HepG2 (cell line): ENCODE results near the gene PRUNE1. TPM values are rescaled to one million over a fixed set of nuclear protein-coding genes. Genes with fewer than 3 reads are reported as not detected.
A peak's percentile ranks its signal among the peaks of the same experiment; 100 is the strongest.

Experiments
- AGO2 ChIP-seq: fragments of 200-400 bp; formaldehyde crosslinking; optimal IDR thresholded peaks from 2 replicates; pipeline ENCODE3; 2017; ENCODE audit warnings: mild to moderate bottlenecking, low read depth, low read length, moderate library complexity
- ATF2 ChIP-seq: sonication (generic); formaldehyde crosslinking; IDR thresholded peaks from 2 replicates; pipeline ENCODE4 v1.4.0; 2020; ENCODE audit warnings: missing genetic modification reagents
- ATF7-NPFF ChIP-seq: sonication (generic); formaldehyde crosslinking; IDR thresholded peaks from 2 replicates; pipeline ENCODE4 v1.8.1; 2023; ENCODE audit warnings: mild to moderate bottlenecking, low read depth, missing genetic modification reagents, moderate library complexity
- BCLAF1 ChIP-seq: fragments of 450-650 bp; IDR thresholded peaks from 2 replicates; pipeline ENCODE4 v1.6.1; 2017; ENCODE audit warnings: mild to moderate bottlenecking
- BHLHE40 ChIP-seq: IDR thresholded peaks from 2 replicates; pipeline ENCODE4 v1.6.1; 2011; ENCODE audit warnings: low read length, improper control_type of control experiment
- CEBPB ChIP-seq: IDR thresholded peaks from 2 replicates; pipeline ENCODE4 v1.6.1; 2011; ENCODE audit warnings: low read depth, low read length, improper control_type of control experiment, borderline replicate concordance
- GPN1 ChIP-seq: sonication (generic); formaldehyde crosslinking; IDR thresholded peaks from 2 replicates; pipeline ENCODE4 v1.5.1; 2020; ENCODE audit warnings: missing genetic modification reagents, borderline replicate concordance
- HMGXB3 ChIP-seq: sonication (generic); formaldehyde crosslinking; IDR thresholded peaks from 2 replicates; pipeline ENCODE4 v1.4.0; 2020; ENCODE audit warnings: missing genetic modification reagents, borderline replicate concordance
- HNRNPH1 ChIP-seq: fragments of 200-400 bp; formaldehyde crosslinking; optimal IDR thresholded peaks from 2 replicates; pipeline ENCODE3; 2017; ENCODE audit warnings: mild to moderate bottlenecking, low read depth, low read length
- KDM6A ChIP-seq: IDR thresholded peaks from 2 replicates; pipeline ENCODE4 v1.6.1; 2016; ENCODE audit warnings: low read depth
- KLF16 ChIP-seq, 2 experiments: sonication (generic) in 1 of 2; formaldehyde crosslinking in 1 of 2; IDR thresholded peaks; 2 replicates each; pipeline versions ENCODE4 v1.6.1 to v1.8.0; 2016 to 2023; ENCODE audit warnings: missing genetic modification reagents in 2 of 2, missing compliant biosample characterization in 1 of 2
- NFKB2 ChIP-seq: sonication (generic); formaldehyde crosslinking; IDR thresholded peaks from 2 replicates; pipeline ENCODE4 v1.4.0; 2020; ENCODE audit warnings: missing genetic modification reagents, borderline replicate concordance
- RARG ChIP-seq: sonication (generic); formaldehyde crosslinking; IDR thresholded peaks from 2 replicates; pipeline ENCODE4 v1.4.0; 2020; ENCODE audit warnings: low read depth, mild to moderate bottlenecking, missing genetic modification reagents
- SRSF4 ChIP-seq: fragments of 200-400 bp; formaldehyde crosslinking; IDR thresholded peaks from one replicate; pipeline ENCODE4 v1.6.1; 2018; ENCODE audit warnings: mild to moderate bottlenecking, low read depth, low read length, moderate library complexity; ENCODE audit not compliant: poor library complexity, severe bottlenecking
- ZFY ChIP-seq: sonication (generic); formaldehyde crosslinking; IDR thresholded peaks from 2 replicates; pipeline ENCODE4 v1.4.0; 2020; ENCODE audit warnings: missing genetic modification reagents
- ZNF543 ChIP-seq: sonication (generic); formaldehyde crosslinking; IDR thresholded peaks from 2 replicates; pipeline ENCODE4 v1.4.0; 2020; ENCODE audit warnings: mild to moderate bottlenecking, missing genetic modification reagents
- ZNF552 ChIP-seq: sonication (generic); formaldehyde crosslinking; IDR thresholded peaks from 2 replicates; pipeline ENCODE4 v1.9.0; 2022; ENCODE audit warnings: missing genetic modification reagents, mild to moderate bottlenecking, borderline replicate concordance
- ZSCAN5A ChIP-seq: sonication (generic); formaldehyde crosslinking; IDR thresholded peaks from 2 replicates; pipeline ENCODE4 v1.8.0; 2022; ENCODE audit warnings: mild to moderate bottlenecking, missing genetic modification reagents, borderline replicate concordance
- polyA plus RNA-seq, 8 experiments: library from polyadenylated mRNA; depleted of rRNA in 3 of 8; stranded (reverse) in 7 of 8; unstranded in 1 of 8; fragments of >200 nt; fragmentation: Illumina TruSeq in 4 of 8; extraction: Trizol in 4 of 8; gene quantifications; 2 replicates each; pipeline versions ENCODE4 v1.2.1 to v1.2.3, GENCODE V29; 2011 to 2016; ENCODE audit warnings: low read depth in 4 of 8, missing spikeins in 1 of 8, mixed read lengths in 1 of 8; ENCODE audit not compliant: insufficient read depth in 1 of 8
- total RNA-seq, 5 experiments: library from RNA; depleted of rRNA; stranded (reverse); fragments of >200 nt; fragmentation: Illumina TruSeq; extraction: Trizol; gene quantifications; 2 replicates each; pipeline ENCODE4 v1.2.3, GENCODE V29; 2016; ENCODE audit warnings: low read depth in 1 of 5

Gene PRUNE1
- total and polyA plus RNA-seq, 2 of the 13 experiments (the other 11 are each of a cell fraction or from before 2014, with no cell fraction given), result 19.0 to 31.9 TPM

GRCh38 chr1:150981177-150981804 lies 27.0 kb upstream of the PRUNE1 start (continued):
- no peak for TF ChIP-seq BCLAF1
- 0 out of 2 replicates have a peak, but pooled peaks have one; percentile 40 for TF ChIP-seq ZFY
- peak; percentile 43 for TF ChIP-seq AGO2
- no peak for TF ChIP-seq BHLHE40
- no peak for TF ChIP-seq SRSF4
- no peak for TF ChIP-seq KLF16 (CRISPR knock-in tag; IDR thresholded peaks at IDR 0.05)
- TF ChIP-seq KDM6A, result no peak
- peak; percentile 77; the same call in 1 of the 2 replicates for TF ChIP-seq CEBPB
- TF ChIP-seq ZNF552, result no peak
- TF ChIP-seq ZSCAN5A (CRISPR knock-in tag), result no peak
- peak; percentile 69 for TF ChIP-seq ATF7-NPFF
- TF ChIP-seq ZNF543, result no peak
- peak; percentile 28; the same call in 1 of the 2 replicates for TF ChIP-seq HMGXB3 (CRISPR knock-in tag)
- peak; percentile 18 for TF ChIP-seq HNRNPH1
- TF ChIP-seq ATF2 (CRISPR knock-in tag), result no peak
- no peak for TF ChIP-seq GPN1 (CRISPR knock-in tag)
- no peak for TF ChIP-seq NFKB2 (CRISPR knock-in tag)
- no peak for TF ChIP-seq RARG (CRISPR knock-in tag)
